Measurements from ENCODE around the gene TRIM33. TPM values are rescaled to one million over a fixed set of nuclear protein-coding genes. Genes with fewer than 3 reads are reported as not detected.
A peak's percentile ranks its signal among the peaks of the same experiment; 100 is the strongest.
"Not testable (repeated sequence)": the region's sequence is repeated elsewhere in the genome, so short reads cannot be mapped to it uniquely, and the experiment has no call there.

Gene TRIM33
- polyA plus RNA-seq, 4 donors = 49.5 to 62.2 (median 54.7) TPM

DNA sequence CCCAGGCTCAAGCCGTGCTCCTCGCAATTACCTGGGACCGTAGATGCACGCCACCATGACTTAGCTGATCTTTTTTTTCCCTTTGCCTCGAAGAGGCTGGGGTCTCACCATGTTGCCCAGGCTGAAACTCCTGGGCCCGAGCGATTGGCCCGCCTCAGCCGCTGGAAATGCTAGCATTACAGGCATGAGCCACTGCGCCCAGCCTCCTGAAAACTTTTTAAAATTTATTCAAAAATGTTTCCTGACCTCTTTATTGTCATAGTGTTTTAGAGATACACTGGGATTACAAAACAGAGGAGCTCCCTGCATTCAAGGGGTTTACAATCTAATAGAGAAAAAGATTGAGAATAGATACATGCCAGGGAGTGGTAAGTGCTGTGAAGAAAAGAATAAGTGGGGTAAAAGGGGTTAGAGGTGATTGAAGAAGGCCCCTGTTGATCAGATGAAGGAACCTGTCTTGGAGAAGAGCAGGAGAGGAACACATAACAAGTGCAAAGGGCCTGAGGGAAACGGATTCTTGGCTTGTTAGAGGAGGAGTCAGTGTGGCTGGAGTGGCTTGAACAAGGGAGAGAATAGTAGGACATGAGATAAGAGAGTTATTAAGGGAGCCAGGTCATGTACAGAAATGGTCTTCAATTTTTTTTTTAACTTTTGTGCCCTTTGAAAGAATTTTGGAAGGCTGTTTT, 1.7 kb upstream of the TRIM33 start:
- DNase-seq (ENCODE audit: low read depth in 4 of 4, low spot score in 2 of 4) = no peak

GRCh38 chr1:114510274-114511031, 550 bp downstream of the TRIM33 start:
- DNase-seq (ENCODE audit: low read depth in 4 of 4, low spot score in 2 of 4) = peak in 3 of 4 donors; percentile 23 to 41 (median 35)

GRCh38 chr1:114509596-114510273, 1.3 kb downstream of the TRIM33 start:
- peak in 2 of 4 donors; percentile 13 to 23 for DNase-seq (ENCODE audit: low read depth in 4 of 4, low spot score in 2 of 4)

DNA sequence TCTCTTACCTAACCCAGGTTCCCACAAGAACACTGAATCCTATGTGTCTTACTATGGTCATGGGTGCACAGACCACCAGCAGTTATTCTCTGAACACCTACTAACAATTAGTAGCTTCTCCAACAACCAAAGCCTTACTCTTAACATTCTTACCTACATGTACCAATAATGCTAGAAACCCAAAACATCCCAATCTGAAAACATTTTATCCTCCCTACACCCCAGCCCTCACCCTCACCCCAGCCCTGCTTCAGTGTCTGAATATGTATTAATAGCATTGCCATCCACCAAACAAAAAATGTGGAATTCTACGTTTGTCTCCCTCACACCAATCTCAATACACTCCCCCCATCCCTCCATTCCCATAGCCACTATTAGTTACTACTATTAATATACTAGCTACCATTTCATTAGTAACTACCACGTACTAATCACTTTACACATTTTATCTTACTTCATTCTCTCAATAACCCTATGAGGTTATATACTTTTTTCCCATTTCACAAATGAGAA, 2.6 kb downstream of the TRIM33 start:
- DNase-seq (ENCODE audit: low read depth in 4 of 4, low spot score in 2 of 4) = no peak

- no peak for DNase-seq (ENCODE audit: low read depth in 4 of 4, low spot score in 2 of 4)
These were observed 3.5 kb downstream of the TRIM33 start for GRCh38 chr1:114507513-114507912.

- no peak for DNase-seq (ENCODE audit: low read depth in 4 of 4, low spot score in 2 of 4)
These were observed 5.8 kb downstream of the TRIM33 start for GRCh38 chr1:114505148-114505561.

DNA sequence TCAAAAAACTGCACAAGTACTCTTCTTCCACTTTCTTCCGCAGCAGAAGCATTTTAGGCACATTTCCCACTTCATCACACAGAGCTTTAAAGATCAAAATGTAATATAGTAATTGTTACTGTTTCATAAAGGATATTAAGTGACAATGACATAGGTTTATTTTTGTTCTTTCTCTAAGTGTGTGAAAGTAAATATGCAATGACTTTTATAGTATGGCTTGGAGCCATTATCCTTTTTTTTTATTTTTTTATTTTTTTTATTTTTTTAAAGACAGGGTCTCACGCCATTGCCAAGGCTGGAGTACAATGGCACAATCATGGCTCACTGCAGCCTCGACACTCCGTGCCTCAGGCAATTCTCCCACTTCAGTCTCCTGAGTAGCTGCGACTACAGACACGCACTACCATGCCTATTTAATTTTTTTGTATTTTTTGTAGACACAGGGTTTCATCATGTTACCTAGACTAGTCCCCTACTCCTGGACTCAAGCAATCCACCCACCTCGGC, 7.0 kb downstream of the TRIM33 start:
- no peak for DNase-seq (ENCODE audit: low read depth in 4 of 4, low spot score in 2 of 4)

- no peak for DNase-seq (ENCODE audit: low read depth in 4 of 4, low spot score in 2 of 4)
These were observed 8.9 kb downstream of the TRIM33 start for GRCh38 chr1:114502080-114502479.

GRCh38 chr1:114499478-114499877, 11.5 kb downstream of the TRIM33 start:
- no peak for DNase-seq (ENCODE audit: low read depth in 4 of 4, low spot score in 2 of 4)

- no peak for DNase-seq (ENCODE audit: low read depth in 4 of 4, low spot score in 2 of 4)
These were observed 14.9 kb downstream of the TRIM33 start for GRCh38 chr1:114496089-114496488.

DNA sequence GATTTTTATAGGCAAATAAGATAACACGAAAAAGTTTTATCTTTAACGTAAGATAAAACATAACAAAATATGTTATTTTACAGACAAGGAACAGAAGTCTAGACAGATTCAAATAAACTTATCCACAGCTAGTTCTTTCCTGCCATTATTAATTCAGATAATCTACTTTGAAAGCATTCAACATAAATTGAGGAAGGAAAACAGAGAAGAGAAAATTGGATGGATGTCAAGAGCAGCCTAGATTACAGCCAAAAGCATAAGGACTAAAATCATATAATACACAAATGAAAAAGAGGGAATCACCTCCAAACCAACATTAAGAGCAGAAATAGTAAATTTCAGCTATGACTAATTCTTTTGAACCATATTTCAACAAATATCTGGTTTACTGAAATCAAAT, 15.5 kb downstream of the TRIM33 start:
- DNase-seq (ENCODE audit: low read depth in 4 of 4, low spot score in 2 of 4) = no peak

GRCh38 chr1:114492978-114493377, 18.0 kb downstream of the TRIM33 start:
- DNase-seq (ENCODE audit: low read depth in 4 of 4, low spot score in 2 of 4) = no peak

- DNase-seq (ENCODE audit: low read depth in 4 of 4, low spot score in 2 of 4) = no peak
These were observed 20.7 kb downstream of the TRIM33 start for GRCh38 chr1:114490274-114490693.

- DNase-seq (ENCODE audit: low read depth in 4 of 4, low spot score in 2 of 4) = no peak
These were observed 22.3 kb downstream of the TRIM33 start for GRCh38 chr1:114488739-114489138.

DNA sequence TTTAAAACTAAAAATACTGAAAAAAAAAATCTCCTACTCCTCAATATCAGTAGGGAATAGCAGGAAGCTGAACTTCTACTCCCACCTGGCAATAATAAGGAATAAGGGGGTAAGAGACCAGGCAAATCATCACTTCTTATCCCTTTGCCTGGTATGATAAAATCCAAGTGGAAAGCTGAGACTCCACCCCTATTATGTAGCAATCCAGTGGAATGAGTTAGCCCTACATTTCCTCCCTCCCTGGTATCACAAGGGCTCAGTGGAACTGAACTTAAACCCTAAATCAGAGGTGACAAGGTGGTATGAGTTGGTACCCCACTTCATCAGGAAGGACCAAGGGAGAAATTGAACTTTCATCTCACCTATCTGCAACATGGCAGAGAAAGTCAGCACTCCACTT, 25.7 kb downstream of the TRIM33 start:
- DNase-seq (ENCODE audit: low read depth in 4 of 4, low spot score in 2 of 4) = no peak

DNA sequence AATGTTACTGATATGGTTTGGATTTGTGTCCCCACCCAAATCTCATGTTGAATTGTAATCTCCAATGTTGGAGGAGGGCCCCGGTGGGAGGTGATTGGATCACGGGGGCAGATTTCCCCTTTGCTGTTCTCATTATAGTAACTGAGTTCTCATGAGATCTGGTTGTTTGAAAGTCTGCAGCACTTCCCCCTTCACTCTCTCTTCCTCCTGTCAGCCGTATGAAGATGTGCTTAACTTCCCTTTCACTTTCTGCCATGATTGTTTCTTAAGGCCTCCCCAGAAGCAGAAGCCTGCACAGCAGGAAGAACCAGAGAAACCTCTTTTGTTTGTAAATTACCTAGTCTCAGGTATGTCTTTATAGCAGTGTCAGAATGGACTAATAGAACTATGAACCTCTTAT, 28.4 kb downstream of the TRIM33 start:
- DNase-seq (ENCODE audit: low read depth in 4 of 4, low spot score in 2 of 4) = no peak

DNA sequence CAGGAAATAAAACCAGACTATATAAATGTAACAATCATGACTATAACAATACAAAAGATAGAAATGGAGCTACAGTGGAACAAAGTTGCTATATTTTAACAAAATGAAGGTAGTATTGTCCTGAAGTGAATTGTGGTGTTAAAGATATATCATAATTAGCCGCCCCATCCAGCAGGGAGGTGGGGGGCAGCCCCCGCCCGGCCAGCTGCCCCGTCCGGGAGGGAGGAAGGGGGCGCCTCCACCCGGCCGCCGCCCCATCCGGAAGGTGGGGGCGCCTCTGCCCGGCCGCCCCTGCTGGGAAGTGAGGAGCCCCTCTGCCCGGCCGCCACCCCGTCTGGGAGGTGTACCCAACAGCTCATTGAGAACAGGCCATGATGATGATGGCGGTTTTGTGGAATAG, 31.4 kb downstream of the TRIM33 start:
- DNase-seq (ENCODE audit: low read depth in 4 of 4, low spot score in 2 of 4) = not testable (repeated sequence)

- DNase-seq (ENCODE audit: low read depth in 4 of 4, low spot score in 2 of 4) = no peak
These were observed 31.9 kb downstream of the TRIM33 start for GRCh38 chr1:114479134-114479533.

DNA sequence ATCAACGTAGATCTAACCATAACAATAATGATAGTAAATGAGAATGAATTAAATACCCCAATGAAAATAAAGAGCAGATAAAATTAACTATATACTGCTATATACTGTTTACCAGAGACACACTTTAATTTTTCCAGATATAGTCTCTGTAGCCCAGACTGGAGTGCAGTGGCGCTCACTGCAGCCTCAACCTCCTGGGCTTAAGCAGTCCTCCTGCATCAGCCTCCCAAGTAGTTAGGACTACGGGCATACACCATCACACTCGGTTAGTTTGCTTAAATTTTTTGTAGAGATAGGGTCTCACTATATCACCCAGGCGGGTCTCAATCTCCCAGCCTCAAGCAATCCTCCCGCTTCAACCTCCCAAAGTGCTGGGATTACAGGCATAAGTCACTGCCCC, 37.2 kb downstream of the TRIM33 start:
- DNase-seq (ENCODE audit: low read depth in 4 of 4, low spot score in 2 of 4) = no peak

GRCh38 chr1:114472408-114472807, 38.6 kb downstream of the TRIM33 start:
- DNase-seq (ENCODE audit: low read depth in 4 of 4, low spot score in 2 of 4) = no peak

DNA sequence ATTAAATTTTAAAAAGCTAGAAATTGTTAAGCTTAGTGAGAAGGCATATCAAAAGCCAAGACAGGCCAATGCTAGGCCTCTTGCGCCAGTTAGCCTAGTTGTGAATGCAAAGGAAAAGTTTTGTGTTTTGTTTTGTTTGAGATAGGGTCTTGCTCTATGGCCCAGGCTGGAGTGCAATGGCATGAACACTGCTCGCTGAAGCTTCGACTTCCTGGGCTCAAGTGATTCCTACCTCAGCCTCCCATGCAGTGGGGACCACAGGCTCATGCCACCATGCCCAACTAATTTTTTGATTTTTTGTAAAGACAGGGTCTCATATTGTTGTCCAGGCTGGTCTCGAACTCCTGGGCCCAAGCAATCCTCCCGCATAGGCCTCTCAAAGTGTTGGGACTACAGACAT, 40.3 kb downstream of the TRIM33 start:
- DNase-seq (ENCODE audit: low read depth in 4 of 4, low spot score in 2 of 4) = no peak
